ENCODE measurements around the gene XIRP2.

DNA sequence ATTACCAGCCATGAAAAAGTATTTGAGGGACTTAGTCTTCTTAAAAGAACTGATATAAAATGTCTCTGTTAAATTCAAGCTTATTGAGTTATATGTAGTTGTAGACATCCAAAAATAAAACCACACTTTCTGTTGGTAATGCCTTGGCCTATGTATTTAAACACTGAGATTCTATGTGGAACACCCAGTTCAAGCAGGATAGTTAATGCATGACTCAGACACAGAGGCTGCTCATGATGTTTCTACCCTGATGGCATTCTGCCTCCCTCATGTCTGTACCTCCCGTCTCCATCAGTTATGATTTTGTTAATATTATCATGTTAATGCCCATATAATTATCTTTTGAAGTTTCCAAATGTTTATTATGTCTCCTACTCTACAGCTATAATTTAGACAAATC is 164.5 kb downstream of the XIRP2 start:
- TF ChIP-seq EP300 (IDR thresholded peaks at IDR 0.05) (no peak), POLR2A (IDR thresholded peaks at IDR 0.05; ENCODE audit: low read length) (no peak), RAD21 (conservative IDR thresholded peaks at IDR 0.05 in 1 of 2, IDR thresholded peaks at IDR 0.05 in 1 of 2) (no peak), CHD2 (IDR thresholded peaks at IDR 0.05; ENCODE audit: low read length, partially characterized antibody) (no peak), NR3C1 (IDR thresholded peaks at IDR 0.05) (no peak), RCOR1 (IDR thresholded peaks at IDR 0.05; ENCODE audit: low read depth, low read length) (no peak), RFX5 (IDR thresholded peaks at IDR 0.05) (no peak), TP53 (CRISPR knock-in tag; IDR thresholded peaks at IDR 0.05) (no peak), SMC3 (IDR thresholded peaks at IDR 0.05) (no peak)
- TF ChIP-seq, protein P1, sequence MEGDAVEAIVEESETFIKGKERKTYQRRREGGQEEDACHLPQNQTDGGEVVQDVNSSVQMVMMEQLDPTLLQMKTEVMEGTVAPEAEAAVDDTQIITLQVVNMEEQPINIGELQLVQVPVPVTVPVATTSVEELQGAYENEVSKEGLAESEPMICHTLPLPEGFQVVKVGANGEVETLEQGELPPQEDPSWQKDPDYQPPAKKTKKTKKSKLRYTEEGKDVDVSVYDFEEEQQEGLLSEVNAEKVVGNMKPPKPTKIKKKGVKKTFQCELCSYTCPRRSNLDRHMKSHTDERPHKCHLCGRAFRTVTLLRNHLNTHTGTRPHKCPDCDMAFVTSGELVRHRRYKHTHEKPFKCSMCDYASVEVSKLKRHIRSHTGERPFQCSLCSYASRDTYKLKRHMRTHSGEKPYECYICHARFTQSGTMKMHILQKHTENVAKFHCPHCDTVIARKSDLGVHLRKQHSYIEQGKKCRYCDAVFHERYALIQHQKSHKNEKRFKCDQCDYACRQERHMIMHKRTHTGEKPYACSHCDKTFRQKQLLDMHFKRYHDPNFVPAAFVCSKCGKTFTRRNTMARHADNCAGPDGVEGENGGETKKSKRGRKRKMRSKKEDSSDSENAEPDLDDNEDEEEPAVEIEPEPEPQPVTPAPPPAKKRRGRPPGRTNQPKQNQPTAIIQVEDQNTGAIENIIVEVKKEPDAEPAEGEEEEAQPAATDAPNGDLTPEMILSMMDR (IDR thresholded peaks at IDR 0.05): no peak
- TF ChIP-seq, protein P2, sequence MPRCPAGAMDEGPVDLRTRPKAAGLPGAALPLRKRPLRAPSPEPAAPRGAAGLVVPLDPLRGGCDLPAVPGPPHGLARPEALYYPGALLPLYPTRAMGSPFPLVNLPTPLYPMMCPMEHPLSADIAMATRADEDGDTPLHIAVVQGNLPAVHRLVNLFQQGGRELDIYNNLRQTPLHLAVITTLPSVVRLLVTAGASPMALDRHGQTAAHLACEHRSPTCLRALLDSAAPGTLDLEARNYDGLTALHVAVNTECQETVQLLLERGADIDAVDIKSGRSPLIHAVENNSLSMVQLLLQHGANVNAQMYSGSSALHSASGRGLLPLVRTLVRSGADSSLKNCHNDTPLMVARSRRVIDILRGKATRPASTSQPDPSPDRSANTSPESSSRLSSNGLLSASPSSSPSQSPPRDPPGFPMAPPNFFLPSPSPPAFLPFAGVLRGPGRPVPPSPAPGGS (IDR thresholded peaks at IDR 0.05): no peak
- TF ChIP-seq, protein P3, sequence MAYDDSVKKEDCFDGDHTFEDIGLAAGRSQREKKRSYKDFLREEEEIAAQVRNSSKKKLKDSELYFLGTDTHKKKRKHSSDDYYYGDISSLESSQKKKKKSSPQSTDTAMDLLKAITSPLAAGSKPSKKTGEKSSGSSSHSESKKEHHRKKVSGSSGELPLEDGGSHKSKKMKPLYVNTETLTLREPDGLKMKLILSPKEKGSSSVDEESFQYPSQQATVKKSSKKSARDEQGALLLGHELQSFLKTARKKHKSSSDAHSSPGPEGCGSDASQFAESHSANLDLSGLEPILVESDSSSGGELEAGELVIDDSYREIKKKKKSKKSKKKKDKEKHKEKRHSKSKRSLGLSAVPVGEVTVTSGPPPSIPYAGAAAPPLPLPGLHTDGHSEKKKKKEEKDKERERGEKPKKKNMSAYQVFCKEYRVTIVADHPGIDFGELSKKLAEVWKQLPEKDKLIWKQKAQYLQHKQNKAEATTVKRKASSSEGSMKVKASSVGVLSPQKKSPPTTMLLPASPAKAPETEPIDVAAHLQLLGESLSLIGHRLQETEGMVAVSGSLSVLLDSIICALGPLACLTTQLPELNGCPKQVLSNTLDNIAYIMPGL (CRISPR knock-in tag; IDR thresholded peaks at IDR 0.05; ENCODE audit: borderline replicate concordance): no peak
